ENCODE data around the gene PEX11A. TPM values are rescaled to one million over a fixed set of nuclear protein-coding genes. Genes with fewer than 3 reads are reported as not detected.

The PEX11A gene
- polyA plus RNA-seq, 2 of the 4 experiments (the other 2 are of a cell fraction): 6.3 to 8.1 TPM

DNA sequence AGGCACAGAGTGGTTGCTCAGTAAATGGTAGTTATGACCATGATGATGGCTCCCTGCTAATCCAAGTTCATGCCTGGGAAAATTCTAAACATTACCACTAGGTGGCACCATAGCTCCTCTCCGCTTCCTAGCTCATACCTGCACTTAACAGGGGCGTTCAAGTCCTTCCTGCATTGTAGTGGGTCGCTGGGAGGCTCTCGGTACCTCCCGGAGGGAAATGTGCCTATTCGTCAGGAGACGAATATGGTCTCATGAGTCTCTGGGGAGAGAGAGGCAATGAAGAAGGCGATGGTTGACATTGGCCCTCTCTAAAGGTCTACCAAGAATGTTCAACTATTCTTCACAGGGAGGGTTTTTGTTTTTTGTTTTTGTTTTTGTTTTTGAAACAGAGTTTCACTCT, 49.6 kb upstream of the PEX11A start (continued):
- TF ChIP-seq, protein P1, sequence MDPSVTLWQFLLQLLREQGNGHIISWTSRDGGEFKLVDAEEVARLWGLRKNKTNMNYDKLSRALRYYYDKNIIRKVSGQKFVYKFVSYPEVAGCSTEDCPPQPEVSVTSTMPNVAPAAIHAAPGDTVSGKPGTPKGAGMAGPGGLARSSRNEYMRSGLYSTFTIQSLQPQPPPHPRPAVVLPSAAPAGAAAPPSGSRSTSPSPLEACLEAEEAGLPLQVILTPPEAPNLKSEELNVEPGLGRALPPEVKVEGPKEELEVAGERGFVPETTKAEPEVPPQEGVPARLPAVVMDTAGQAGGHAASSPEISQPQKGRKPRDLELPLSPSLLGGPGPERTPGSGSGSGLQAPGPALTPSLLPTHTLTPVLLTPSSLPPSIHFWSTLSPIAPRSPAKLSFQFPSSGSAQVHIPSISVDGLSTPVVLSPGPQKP (IDR thresholded peaks at IDR 0.05; ENCODE audit: low read depth, low read length): no peak
- TF ChIP-seq TFCP2L1 (CRISPR knock-in tag; IDR thresholded peaks at IDR 0.05): no peak
- TF ChIP-seq, protein P2, sequence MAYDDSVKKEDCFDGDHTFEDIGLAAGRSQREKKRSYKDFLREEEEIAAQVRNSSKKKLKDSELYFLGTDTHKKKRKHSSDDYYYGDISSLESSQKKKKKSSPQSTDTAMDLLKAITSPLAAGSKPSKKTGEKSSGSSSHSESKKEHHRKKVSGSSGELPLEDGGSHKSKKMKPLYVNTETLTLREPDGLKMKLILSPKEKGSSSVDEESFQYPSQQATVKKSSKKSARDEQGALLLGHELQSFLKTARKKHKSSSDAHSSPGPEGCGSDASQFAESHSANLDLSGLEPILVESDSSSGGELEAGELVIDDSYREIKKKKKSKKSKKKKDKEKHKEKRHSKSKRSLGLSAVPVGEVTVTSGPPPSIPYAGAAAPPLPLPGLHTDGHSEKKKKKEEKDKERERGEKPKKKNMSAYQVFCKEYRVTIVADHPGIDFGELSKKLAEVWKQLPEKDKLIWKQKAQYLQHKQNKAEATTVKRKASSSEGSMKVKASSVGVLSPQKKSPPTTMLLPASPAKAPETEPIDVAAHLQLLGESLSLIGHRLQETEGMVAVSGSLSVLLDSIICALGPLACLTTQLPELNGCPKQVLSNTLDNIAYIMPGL (CRISPR knock-in tag; IDR thresholded peaks at IDR 0.05; ENCODE audit: borderline replicate concordance): no peak

DNA sequence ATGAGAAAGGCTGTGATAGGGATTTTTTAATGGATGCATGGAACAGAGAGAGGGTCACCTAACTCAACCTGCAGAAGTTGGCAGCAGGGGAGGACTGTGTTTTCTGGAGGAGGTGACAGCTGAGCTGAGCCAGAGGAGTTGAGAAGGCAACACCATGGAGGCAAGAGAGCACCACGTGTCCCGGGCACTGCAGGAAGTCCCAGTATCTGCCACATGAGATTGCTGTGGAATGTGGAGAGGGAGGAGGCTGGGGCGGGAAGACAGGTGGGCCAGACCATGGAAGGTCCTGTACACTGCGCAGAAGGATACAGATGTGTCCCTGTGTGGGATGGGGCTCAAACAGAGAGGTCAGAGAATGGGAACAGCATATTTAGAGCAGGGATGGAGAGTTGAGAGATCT, 45.2 kb upstream of the PEX11A start:
- no peaks in the 10 kb centered on the region for H3K4me1 ChIP-seq
- TF ChIP-seq, protein P3, sequence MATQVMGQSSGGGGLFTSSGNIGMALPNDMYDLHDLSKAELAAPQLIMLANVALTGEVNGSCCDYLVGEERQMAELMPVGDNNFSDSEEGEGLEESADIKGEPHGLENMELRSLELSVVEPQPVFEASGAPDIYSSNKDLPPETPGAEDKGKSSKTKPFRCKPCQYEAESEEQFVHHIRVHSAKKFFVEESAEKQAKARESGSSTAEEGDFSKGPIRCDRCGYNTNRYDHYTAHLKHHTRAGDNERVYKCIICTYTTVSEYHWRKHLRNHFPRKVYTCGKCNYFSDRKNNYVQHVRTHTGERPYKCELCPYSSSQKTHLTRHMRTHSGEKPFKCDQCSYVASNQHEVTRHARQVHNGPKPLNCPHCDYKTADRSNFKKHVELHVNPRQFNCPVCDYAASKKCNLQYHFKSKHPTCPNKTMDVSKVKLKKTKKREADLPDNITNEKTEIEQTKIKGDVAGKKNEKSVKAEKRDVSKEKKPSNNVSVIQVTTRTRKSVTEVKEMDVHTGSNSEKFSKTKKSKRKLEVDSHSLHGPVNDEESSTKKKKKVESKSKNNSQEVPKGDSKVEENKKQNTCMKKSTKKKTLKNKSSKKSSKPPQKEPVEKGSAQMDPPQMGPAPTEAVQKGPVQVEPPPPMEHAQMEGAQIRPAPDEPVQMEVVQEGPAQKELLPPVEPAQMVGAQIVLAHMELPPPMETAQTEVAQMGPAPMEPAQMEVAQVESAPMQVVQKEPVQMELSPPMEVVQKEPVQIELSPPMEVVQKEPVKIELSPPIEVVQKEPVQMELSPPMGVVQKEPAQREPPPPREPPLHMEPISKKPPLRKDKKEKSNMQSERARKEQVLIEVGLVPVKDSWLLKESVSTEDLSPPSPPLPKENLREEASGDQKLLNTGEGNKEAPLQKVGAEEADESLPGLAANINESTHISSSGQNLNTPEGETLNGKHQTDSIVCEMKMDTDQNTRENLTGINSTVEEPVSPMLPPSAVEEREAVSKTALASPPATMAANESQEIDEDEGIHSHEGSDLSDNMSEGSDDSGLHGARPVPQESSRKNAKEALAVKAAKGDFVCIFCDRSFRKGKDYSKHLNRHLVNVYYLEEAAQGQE (IDR thresholded peaks at IDR 0.05): no peak
- CTCF ChIA-PET: interaction anchor here (1.1 to 5.1 kb wide), 4 partner anchors 9 to 63 kb away, joined by 3 to 34 read pairs (median 6); no protein-coding TSS in a partner anchor
- FAIRE-seq (no peak), ATAC-seq (no peak), DNase-seq (ENCODE audit: low read depth in 1 of 2, low spot score in 1 of 2) (no peak)
- H3K9me3 ChIP-seq: no peaks in the 10 kb centered on the region
- no peak overlapping the region for H3K4me3 ChIP-seq
- H3K4me2 ChIP-seq: no peak overlapping the region
- POLR2A ChIA-PET: no interaction called here
- no peak overlapping the region for H3K27ac ChIP-seq
- WGBS (ENCODE audit: missing lambda C conversion rate): 50% methylated on average over 4 of the region's 4 CpGs

DNA sequence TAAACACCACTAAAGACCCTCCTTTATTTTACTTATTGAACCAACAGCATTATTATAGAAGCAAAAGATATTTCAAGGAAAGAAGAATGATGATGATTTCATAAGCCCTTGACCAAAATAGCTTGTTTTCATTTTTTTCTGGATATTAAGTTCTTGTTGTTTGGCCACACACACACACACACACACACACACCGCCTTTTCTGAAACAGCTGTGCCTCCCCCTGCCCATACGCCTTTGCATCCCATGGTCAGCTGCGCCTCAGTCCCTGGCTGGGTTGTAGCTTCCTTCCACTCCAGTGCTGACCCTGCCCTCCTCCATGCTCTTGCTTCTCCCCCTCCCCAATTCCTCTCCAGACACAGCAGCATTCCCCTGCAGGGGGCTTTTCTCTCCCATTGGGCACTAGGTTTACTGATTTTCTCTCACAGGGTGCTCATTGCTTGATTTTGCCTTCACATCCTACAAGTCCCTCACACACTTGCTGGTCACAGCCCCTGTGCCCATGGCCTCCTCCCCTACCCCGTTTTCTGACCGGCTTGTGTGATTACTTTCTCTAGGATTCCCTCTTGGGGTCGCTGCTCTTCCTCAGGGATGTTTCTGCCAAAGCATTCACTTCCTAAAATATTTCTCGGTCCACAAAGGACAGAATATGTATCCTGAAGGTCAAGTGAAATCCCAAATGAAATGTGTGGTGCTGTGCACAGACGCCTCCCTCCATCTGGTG, 42.1 kb upstream of the PEX11A start:
- 63% methylated on average over 8 of the region's 8 CpGs for WGBS (ENCODE audit: missing lambda C conversion rate)
- no peak overlapping the region for H3K4me3 ChIP-seq
- H3K27ac ChIP-seq: no peak overlapping the region
- no peaks in the 10 kb centered on the region for H3K4me1 ChIP-seq
- no peaks in the 10 kb centered on the region for H3K9me3 ChIP-seq
- TF ChIP-seq, protein P2 (CRISPR knock-in tag; IDR thresholded peaks at IDR 0.05; ENCODE audit: borderline replicate concordance): no peak
- TF ChIP-seq EP300 (IDR thresholded peaks at IDR 0.05) (no peak), SREBF2 (IDR thresholded peaks at IDR 0.05) (no peak), MAZ (IDR thresholded peaks at IDR 0.05; ENCODE audit: borderline replicate concordance, low read depth, low read length) (no peak), ZNF302 (CRISPR knock-in tag; IDR thresholded peaks at IDR 0.05) (no peak), TFCP2L1 (CRISPR knock-in tag; IDR thresholded peaks at IDR 0.05) (no peak), JUNB (IDR thresholded peaks at IDR 0.05) (no peak), CBX8 (IDR thresholded peaks at IDR 0.05) (no peak), HEYL (CRISPR knock-in tag; IDR thresholded peaks at IDR 0.05) (no peak)
- TF ChIP-seq, protein P1 (IDR thresholded peaks at IDR 0.05; ENCODE audit: low read depth, low read length): no peak
- ATAC-seq: no peak
- no peak overlapping the region for H3K4me2 ChIP-seq
- POLR2A ChIA-PET: interaction anchor here (1.1 kb wide), 1 partner anchor 18 kb away, joined by 4 read pairs; the partner anchor contains the start of gene MESP1
- no peak for FAIRE-seq
- no peak for DNase-seq (ENCODE audit: low read depth in 1 of 2, low spot score in 1 of 2)
- CTCF ChIA-PET: interaction anchor here (0.6 to 5.1 kb wide), 14 partner anchors 8 to 458 kb away, joined by 3 to 34 read pairs (median 4); partner anchors contain the start of gene MESP1
